ENCODE measurements around the gene PTPRE. TPM values are rescaled to one million over a fixed set of nuclear protein-coding genes. Genes with fewer than 3 reads are reported as not detected.

The PTPRE gene
- total RNA-seq, 6 experiments from 2014 or later: 2.3 to 9.2 (median 2.7) TPM

GRCh38 chr10:127939786-127940330 lies 33.0 kb downstream of the PTPRE start:
- ATAC-seq (no peak), DNase-seq (no peak)
- Histone ChIP-seq H3K27me3 (no peaks in the 10 kb centered on the region), H3K36me3 (no peaks in the 10 kb centered on the region), H3K4me3 (no peak overlapping the region), H3K9me3 (no peaks in the 10 kb centered on the region), H3K4me1 (no peaks in the 10 kb centered on the region), H3K27ac (no peak overlapping the region)
- intact Hi-C loops (cut with DNase I): no loop called here
- no peak for TF ChIP-seq CTCF (IDR thresholded peaks at IDR 0.05)
- 67% methylated on average over 3 of the region's 4 CpGs for WGBS (ENCODE audit: insufficient coverage, low coverage, low lambda C conversion rate, missing lambda C conversion rate)

DNA sequence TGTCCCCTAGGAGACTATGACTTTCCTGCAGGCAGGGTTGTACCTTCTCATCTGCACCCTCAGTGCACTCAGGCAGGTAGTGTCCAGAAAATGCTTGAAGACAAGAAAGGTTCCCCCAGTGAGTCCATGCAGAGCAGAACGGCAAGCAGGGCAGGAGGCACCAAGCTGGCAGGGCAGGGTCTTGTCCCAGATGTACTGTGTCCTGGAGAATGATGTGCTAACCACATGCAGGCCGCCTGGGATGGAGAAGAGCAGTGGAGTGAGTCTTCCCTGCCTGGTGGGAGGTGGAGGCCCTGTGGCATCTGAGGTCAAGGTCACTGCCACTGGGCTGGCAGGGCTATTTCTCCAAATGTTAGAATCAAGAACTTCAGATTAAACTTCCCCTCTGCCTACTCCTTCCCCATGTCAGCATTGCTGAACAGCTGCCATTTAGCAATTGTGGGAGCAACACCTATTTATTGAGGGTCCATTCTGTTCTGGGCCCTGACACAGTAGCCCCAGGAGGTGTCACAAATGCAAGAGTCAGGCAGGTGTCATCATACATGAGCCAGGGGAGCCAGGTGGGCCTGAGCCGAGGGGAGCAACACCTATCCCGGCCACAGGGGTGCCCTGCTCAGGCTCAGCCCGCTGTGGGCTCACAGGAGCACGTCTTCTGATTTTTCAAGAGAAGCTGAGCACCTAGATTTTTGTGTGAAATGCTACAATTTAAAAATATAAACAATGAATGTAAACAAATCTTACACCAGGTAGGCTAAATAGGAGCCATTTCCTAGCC lies 34.1 kb downstream of the PTPRE start:
- Histone ChIP-seq H3K4me3 (no peak overlapping the region), H3K27me3 (no peaks in the 10 kb centered on the region), H3K36me3 (no peaks in the 10 kb centered on the region), H3K4me1 (no peaks in the 10 kb centered on the region), H3K27ac (no peak overlapping the region), H3K9me3 (no peaks in the 10 kb centered on the region)
- 66% methylated on average over 5 of the region's 6 CpGs for WGBS (ENCODE audit: insufficient coverage, low coverage, low lambda C conversion rate, missing lambda C conversion rate)
- DNase-seq (peak in 1 of 3 donors; percentile 22), ATAC-seq (no peak)
- intact Hi-C loops (cut with DNase I): no loop called here
- TF ChIP-seq POLR2A (IDR thresholded peaks at IDR 0.05): no peak
- TF ChIP-seq CTCF (IDR thresholded peaks at IDR 0.05): no peak

- no peak overlapping the region for H3K27ac ChIP-seq
- H3K4me3 ChIP-seq: no peak overlapping the region
- intact Hi-C loops (cut with DNase I): no loop called here
- ATAC-seq (no peak), DNase-seq (no peak)
- H3K9me3 ChIP-seq: no peaks in the 10 kb centered on the region
- H3K27me3 ChIP-seq: no peaks in the 10 kb centered on the region
- no peak for TF ChIP-seq CTCF (IDR thresholded peaks at IDR 0.05)
- no peak for TF ChIP-seq POLR2A (IDR thresholded peaks at IDR 0.05)
- H3K4me1 ChIP-seq: no peaks in the 10 kb centered on the region
- no peaks in the 10 kb centered on the region for H3K36me3 ChIP-seq
- WGBS (ENCODE audit: insufficient coverage, low coverage, low lambda C conversion rate, missing lambda C conversion rate): 39% methylated on average over 7 of the region's 7 CpGs
These were observed 35.9 kb downstream of the PTPRE start for GRCh38 chr10:127942811-127943210.

GRCh38 chr10:127943336-127943910 lies 36.5 kb downstream of the PTPRE start:
- no peak for TF ChIP-seq CTCF (IDR thresholded peaks at IDR 0.05)
- no peak for TF ChIP-seq POLR2A (IDR thresholded peaks at IDR 0.05)
- H3K36me3 ChIP-seq: no peaks in the 10 kb centered on the region
- DNase-seq (peak in 1 of 3 donors; percentile 23), ATAC-seq (no peak)
- no peak overlapping the region for H3K27ac ChIP-seq
- no peak overlapping the region for H3K4me3 ChIP-seq
- H3K9me3 ChIP-seq: no peaks in the 10 kb centered on the region
- H3K27me3 ChIP-seq: no peaks in the 10 kb centered on the region
- intact Hi-C loops (cut with DNase I): no loop called here
- no peaks in the 10 kb centered on the region for H3K4me1 ChIP-seq
- WGBS (ENCODE audit: insufficient coverage, low coverage, low lambda C conversion rate, missing lambda C conversion rate): 60% methylated on average over 10 of the region's 10 CpGs

Data from right lobe of liver (tissue), 6 donors.